K562 (cell line): ENCODE measurements around the gene ZNF625. TPM values are rescaled to one million over a fixed set of nuclear protein-coding genes. Genes with fewer than 3 reads are reported as not detected.
A peak's percentile ranks its signal among the peaks of the same experiment; 100 is the strongest.

Experiments
- CREM ChIP-seq: IDR thresholded peaks from 2 replicates; pipeline ENCODE4 v1.6.1; 2014; ENCODE audit warnings: antibody characterized with exemption, low read depth
- CXXC5 ChIP-seq: fragments of 250-450 bp; sonication (Bioruptor Pico); IDR thresholded peaks from 2 replicates; pipeline ENCODE4 v1.8.0; 2022; ENCODE audit warnings: inconsistent platforms, mild to moderate bottlenecking, moderate library complexity
- HMGN3 ChIP-seq: IDR thresholded peaks from 2 replicates; pipeline ENCODE4 v1.6.1; 2011; ENCODE audit warnings: borderline replicate concordance, low read depth, mild to moderate bottlenecking, mixed read lengths, low read length; ENCODE audit not compliant: insufficient read length; ENCODE audit errors: extremely low read depth
- MAZ ChIP-seq, 2 experiments: fragments of 450-650 bp in 1 of 2; sonication (generic) in 1 of 2; formaldehyde crosslinking; IDR thresholded peaks in 1 of 2; conservative IDR thresholded peaks in 1 of 2; 2 replicates each; pipeline versions ENCODE4 v1.4.0 to v1.5.0; 2020; ENCODE audit warnings: mild to moderate bottlenecking in 1 of 2, missing genetic modification reagents in 1 of 2
- NFYB ChIP-seq: IDR thresholded peaks from 2 replicates; pipeline ENCODE4 v1.6.1; 2011; ENCODE audit warnings: mild to moderate bottlenecking, moderate library complexity; ENCODE audit not compliant: insufficient read length; ENCODE audit errors: extremely low read depth
- PRMT5 ChIP-seq: sonication (generic); formaldehyde crosslinking; IDR thresholded peaks from 2 replicates; pipeline ENCODE4 v1.5.0; 2020; ENCODE audit warnings: missing genetic modification reagents
- SP2 ChIP-seq: IDR thresholded peaks from 2 replicates; pipeline ENCODE4 v1.6.1; 2011; ENCODE audit warnings: mild to moderate bottlenecking, low read depth, low read length, moderate library complexity; ENCODE audit not compliant: poor library complexity, severe bottlenecking; ENCODE audit errors: extremely low read depth
- SRSF1 ChIP-seq: fragments of 200-400 bp; formaldehyde crosslinking; IDR thresholded peaks from 2 replicates; pipeline ENCODE4 v1.6.1; 2017; ENCODE audit warnings: mild to moderate bottlenecking, low read depth, low read length, moderate library complexity
- TCF7L2 ChIP-seq: fragments of 150-350 bp; IDR thresholded peaks from 2 replicates; pipeline ENCODE4 v1.6.1; 2016; ENCODE audit warnings: low read depth, mild to moderate bottlenecking, low read length, moderate library complexity
- ZNF140 ChIP-seq: fragments of 250-450 bp; sonication (Bioruptor Pico); IDR thresholded peaks from 2 replicates; pipeline ENCODE4 v1.8.0; 2021; ENCODE audit warnings: moderate library complexity, mild to moderate bottlenecking, inconsistent platforms
- polyA plus RNA-seq, 8 experiments: library from polyadenylated mRNA; depleted of rRNA in 4 of 8; stranded (reverse) in 5 of 8; unstranded in 3 of 8; fragments of >200 nt; fragmentation: Nextera tagmentation in 2 of 8; fragmentation: Illumina TruSeq in 1 of 8; extraction: Ambion mirVana in 2 of 8; extraction: Trizol in 1 of 8; gene quantifications; 2 replicates each; pipeline versions ENCODE4 v1.2.1 to v1.2.3, GENCODE V29; 2011 to 2014; ENCODE audit warnings: inconsistent platforms in 1 of 8, missing spikeins in 1 of 8
- total RNA-seq, 7 experiments: library from RNA; depleted of rRNA in 6 of 7; stranded (reverse); fragments of >200 nt in 6 of 7; fragmentation: Illumina TruSeq in 2 of 7; extraction: Trizol in 2 of 7; gene quantifications; 2 replicates each; pipeline versions ENCODE4 v1.2.1 to v1.2.3, GENCODE V29; 2011 to 2021; ENCODE audit warnings: low replicate concordance in 1 of 7
- TF ChIP-seq, protein P1 (sequence below): fragments of 200-800 bp; sonication (Bioruptor generic); IDR thresholded peaks from 2 replicates; pipeline ENCODE4 v1.6.1; 2017; ENCODE audit warnings: missing genetic modification characterization, missing compliant biosample characterization
- TF ChIP-seq, protein P2 (sequence below): sonication (generic); formaldehyde crosslinking; IDR thresholded peaks from 2 replicates; pipeline ENCODE4 v1.8.0; 2023; ENCODE audit warnings: mild to moderate bottlenecking, missing genetic modification reagents
- TF ChIP-seq, protein P3 (sequence below): fragments of 450-650 bp; IDR thresholded peaks from 2 replicates; pipeline ENCODE4 v1.6.1; 2018; ENCODE audit not compliant: partially characterized antibody
- TF ChIP-seq, protein P4 (sequence below): fragments of 450-650 bp; IDR thresholded peaks from 2 replicates; pipeline ENCODE4 v1.6.1; 2016; ENCODE audit warnings: borderline replicate concordance

Gene ZNF625
- total and polyA plus RNA-seq, 9 of the 15 experiments (the other 6 are each of a cell fraction or from before 2014, with no cell fraction given) = 0.07 to 0.09 TPM; not detected in 7

DNA sequence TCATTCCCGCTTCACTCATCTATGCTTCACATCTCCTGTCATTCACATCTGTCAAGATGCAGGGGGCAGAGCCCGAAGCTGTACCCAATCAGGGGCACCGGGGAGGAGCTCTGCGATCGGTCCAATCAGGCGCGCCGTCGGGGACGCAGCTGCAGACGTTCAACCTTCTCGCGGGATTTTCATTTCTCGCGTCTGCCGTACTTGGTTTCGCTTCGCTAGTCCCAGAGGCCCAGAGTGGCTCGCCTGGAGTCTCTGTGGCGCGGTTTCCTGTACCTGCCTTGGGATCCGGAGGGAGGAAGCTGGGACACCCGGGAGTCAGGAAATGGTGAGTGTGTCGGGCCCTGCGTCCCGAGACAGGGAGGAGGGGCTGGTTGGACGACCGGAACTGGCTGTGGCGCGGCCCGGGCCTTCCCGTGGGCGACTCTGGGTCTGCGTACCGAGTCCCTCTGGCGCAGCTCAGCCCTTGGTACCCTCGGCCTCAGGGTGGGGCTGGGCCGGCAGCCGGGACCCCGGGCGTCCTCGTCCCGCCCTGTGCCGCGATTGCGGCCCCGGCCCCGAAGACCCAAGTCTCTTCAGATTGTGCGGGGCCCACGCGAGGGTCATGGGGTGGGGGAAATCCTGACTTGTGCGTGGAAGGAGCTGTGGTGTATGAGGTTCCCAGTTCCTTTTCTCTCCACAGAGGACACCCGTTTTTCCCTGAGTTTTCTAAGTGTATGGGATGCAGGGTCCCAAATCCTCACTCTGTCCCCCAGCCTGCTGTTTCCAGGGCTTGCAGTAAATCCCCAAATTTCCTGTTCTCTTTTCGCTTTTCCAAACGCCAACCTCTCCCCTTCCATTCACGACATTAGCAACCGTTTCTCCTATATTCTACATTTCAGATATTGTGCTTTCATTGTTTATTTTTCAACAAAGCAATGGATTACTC lies 6.6 kb upstream of the ZNF625 start, which contains the start of gene ZNF136 (continued):
- TF ChIP-seq NFYB = peak; percentile 84
- TF ChIP-seq, protein P1, sequence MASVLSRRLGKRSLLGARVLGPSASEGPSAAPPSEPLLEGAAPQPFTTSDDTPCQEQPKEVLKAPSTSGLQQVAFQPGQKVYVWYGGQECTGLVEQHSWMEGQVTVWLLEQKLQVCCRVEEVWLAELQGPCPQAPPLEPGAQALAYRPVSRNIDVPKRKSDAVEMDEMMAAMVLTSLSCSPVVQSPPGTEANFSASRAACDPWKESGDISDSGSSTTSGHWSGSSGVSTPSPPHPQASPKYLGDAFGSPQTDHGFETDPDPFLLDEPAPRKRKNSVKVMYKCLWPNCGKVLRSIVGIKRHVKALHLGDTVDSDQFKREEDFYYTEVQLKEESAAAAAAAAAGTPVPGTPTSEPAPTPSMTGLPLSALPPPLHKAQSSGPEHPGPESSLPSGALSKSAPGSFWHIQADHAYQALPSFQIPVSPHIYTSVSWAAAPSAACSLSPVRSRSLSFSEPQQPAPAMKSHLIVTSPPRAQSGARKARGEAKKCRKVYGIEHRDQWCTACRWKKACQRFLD (CRISPR knock-in tag) = no peak
- no peak for TF ChIP-seq ZNF140 (CRISPR knock-in tag)
- TF ChIP-seq CREM = peak; percentile 48; the same call in 1 of the 2 replicates
- TF ChIP-seq TCF7L2 = no peak
- TF ChIP-seq SRSF1 = 0 out of 2 replicates have a peak, but pooled peaks have one; percentile 52
- TF ChIP-seq HMGN3 = peak; percentile 49
- TF ChIP-seq, protein P2, sequence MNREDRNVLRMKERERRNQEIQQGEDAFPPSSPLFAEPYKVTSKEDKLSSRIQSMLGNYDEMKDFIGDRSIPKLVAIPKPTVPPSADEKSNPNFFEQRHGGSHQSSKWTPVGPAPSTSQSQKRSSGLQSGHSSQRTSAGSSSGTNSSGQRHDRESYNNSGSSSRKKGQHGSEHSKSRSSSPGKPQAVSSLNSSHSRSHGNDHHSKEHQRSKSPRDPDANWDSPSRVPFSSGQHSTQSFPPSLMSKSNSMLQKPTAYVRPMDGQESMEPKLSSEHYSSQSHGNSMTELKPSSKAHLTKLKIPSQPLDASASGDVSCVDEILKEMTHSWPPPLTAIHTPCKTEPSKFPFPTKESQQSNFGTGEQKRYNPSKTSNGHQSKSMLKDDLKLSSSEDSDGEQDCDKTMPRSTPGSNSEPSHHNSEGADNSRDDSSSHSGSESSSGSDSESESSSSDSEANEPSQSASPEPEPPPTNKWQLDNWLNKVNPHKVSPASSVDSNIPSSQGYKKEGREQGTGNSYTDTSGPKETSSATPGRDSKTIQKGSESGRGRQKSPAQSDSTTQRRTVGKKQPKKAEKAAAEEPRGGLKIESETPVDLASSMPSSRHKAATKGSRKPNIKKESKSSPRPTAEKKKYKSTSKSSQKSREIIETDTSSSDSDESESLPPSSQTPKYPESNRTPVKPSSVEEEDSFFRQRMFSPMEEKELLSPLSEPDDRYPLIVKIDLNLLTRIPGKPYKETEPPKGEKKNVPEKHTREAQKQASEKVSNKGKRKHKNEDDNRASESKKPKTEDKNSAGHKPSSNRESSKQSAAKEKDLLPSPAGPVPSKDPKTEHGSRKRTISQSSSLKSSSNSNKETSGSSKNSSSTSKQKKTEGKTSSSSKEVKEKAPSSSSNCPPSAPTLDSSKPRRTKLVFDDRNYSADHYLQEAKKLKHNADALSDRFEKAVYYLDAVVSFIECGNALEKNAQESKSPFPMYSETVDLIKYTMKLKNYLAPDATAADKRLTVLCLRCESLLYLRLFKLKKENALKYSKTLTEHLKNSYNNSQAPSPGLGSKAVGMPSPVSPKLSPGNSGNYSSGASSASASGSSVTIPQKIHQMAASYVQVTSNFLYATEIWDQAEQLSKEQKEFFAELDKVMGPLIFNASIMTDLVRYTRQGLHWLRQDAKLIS (CRISPR knock-in tag) = 0 out of 2 replicates have a peak, but pooled peaks have one; percentile 38
- TF ChIP-seq SP2 = no peak
- TF ChIP-seq, protein P3, sequence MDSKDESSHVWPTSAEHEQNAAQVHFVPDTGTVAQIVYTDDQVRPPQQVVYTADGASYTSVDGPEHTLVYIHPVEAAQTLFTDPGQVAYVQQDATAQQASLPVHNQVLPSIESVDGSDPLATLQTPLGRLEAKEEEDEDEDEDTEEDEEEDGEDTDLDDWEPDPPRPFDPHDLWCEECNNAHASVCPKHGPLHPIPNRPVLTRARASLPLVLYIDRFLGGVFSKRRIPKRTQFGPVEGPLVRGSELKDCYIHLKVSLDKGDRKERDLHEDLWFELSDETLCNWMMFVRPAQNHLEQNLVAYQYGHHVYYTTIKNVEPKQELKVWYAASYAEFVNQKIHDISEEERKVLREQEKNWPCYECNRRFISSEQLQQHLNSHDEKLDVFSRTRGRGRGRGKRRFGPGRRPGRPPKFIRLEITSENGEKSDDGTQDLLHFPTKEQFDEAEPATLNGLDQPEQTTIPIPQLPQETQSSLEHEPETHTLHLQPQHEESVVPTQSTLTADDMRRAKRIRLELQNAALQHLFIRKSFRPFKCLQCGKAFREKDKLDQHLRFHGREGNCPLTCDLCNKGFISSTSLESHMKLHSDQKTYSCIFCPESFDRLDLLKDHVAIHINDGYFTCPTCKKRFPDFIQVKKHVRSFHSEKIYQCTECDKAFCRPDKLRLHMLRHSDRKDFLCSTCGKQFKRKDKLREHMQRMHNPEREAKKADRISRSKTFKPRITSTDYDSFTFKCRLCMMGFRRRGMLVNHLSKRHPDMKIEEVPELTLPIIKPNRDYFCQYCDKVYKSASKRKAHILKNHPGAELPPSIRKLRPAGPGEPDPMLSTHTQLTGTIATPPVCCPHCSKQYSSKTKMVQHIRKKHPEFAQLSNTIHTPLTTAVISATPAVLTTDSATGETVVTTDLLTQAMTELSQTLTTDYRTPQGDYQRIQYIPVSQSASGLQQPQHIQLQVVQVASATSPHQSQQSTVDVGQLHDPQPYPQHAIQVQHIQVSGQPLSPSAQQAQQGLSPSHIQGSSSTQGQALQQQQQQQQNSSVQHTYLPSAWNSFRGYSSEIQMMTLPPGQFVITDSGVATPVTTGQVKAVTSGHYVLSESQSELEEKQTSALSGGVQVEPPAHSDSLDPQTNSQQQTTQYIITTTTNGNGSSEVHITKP = peak; percentile 16
- no peak for TF ChIP-seq PRMT5 (CRISPR knock-in tag)
- TF ChIP-seq CXXC5 (CRISPR knock-in tag) = peak; percentile 81
- TF ChIP-seq, protein P4, sequence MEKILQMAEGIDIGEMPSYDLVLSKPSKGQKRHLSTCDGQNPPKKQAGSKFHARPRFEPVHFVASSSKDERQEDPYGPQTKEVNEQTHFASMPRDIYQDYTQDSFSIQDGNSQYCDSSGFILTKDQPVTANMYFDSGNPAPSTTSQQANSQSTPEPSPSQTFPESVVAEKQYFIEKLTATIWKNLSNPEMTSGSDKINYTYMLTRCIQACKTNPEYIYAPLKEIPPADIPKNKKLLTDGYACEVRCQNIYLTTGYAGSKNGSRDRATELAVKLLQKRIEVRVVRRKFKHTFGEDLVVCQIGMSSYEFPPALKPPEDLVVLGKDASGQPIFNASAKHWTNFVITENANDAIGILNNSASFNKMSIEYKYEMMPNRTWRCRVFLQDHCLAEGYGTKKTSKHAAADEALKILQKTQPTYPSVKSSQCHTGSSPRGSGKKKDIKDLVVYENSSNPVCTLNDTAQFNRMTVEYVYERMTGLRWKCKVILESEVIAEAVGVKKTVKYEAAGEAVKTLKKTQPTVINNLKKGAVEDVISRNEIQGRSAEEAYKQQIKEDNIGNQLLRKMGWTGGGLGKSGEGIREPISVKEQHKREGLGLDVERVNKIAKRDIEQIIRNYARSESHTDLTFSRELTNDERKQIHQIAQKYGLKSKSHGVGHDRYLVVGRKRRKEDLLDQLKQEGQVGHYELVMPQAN = 0 out of 2 replicates have a peak, but pooled peaks have one; percentile 16
- peak in 1 of 2 experiments; percentile 76; a peak in 2 of 4 replicates for TF ChIP-seq MAZ (CRISPR knock-in tag; conservative IDR thresholded peaks at IDR 0.05 in 1 of 2, IDR thresholded peaks at IDR 0.05 in 1 of 2)
